M059J (cell line): ENCODE results near the gene SMC4. TPM values are rescaled to one million over a fixed set of nuclear protein-coding genes. Genes with fewer than 3 reads are reported as not detected.
A peak's percentile ranks its signal among the peaks of the same experiment; 100 is the strongest.

Experiments
- DNase-seq: peaks from one replicate; pipeline ENCODE4 v3.0.0-alpha.2; 2012; ENCODE audit warnings: low read depth
- total RNA-seq: library from RNA; depleted of rRNA; stranded (reverse); fragments of >200 nt; shearing (Covaris generic); gene quantifications from 2 replicates; pipeline ENCODE4 v1.2.3, GENCODE V29; 2014; rRNA removed

The SMC4 gene
- total RNA-seq, 1 experiment from 2014 or later, result 164 TPM

DNA sequence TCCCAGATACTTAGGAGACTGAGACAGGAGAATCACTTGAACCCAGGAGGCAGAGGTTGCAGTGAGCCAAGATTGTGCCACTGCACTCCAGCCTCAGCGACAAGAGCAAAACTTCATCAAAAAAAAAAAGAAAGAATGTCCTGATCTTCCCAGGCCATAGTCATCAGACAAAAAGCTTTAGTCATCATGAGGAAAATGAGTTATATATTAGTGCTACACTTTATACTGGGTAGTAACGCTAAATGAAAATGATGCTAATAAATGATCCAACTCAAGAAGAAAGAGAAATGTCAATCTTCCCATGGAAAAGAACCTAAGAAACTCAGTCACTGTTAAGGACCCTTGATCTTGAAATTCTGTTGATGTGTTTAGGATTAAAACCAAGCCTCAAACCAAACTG is 76.4 kb downstream of the SMC4 start:
- DNase-seq, result no peak

DNA sequence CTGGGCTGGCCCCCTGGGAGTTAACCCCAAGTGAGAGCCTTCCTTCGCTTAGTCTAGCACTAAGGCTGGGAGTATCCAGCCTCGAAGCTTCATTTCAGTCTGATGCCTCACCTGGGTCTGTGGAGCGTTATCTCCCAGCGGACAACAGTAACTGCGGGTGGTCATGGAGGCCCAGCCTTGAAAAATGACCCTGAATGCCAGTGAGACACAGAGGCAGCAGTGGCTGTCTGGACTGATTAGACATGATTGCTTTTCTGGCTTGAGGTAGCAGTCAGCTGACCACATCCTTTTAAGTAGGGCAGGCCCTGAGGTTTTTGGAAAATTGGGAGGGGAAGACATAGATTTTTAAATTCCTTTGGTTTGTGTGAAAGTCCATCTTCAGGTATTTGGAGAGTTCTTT is 78.3 kb downstream of the SMC4 start:
- DNase-seq, result no peak

DNA sequence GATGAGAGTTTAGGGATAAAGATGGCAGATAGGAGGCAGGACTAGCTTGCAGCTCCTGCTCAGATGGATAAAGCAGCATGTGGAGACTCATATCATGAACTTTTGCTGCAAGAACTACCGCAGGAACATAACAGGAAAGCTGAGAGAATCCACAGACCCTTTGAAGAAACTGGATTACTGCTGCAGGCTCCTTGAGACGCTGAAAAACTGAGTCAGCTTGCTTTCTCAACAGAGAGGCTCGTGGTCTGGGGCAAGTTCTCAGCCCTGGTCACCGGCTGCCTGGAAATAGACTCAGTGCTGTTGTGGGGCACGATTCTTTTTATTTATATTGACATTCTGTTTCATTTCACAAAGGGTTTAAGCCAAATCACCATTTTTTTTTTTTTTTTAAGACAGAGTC is 78.9 kb downstream of the SMC4 start:
- no peak for DNase-seq

DNA sequence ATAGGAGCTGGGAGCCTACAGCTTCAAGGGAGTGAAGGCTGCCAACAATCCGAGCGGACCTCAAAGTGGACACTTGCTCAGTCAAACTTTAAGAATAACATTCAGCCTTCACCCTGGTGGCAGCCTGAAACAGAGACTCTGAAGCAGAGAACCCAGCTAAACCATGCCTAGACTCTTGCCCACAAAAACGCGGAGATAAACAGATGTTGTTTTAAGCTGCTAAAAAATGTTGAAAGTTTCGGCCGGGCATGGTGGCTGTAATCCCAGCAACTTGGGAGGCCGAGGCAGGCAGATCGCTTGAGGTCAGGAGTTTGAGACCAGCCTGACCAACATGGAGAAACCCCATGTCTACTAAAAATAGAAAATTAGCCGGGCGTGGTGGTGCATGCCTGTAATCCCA is 79.9 kb downstream of the SMC4 start:
- DNase-seq, result no peak

DNA sequence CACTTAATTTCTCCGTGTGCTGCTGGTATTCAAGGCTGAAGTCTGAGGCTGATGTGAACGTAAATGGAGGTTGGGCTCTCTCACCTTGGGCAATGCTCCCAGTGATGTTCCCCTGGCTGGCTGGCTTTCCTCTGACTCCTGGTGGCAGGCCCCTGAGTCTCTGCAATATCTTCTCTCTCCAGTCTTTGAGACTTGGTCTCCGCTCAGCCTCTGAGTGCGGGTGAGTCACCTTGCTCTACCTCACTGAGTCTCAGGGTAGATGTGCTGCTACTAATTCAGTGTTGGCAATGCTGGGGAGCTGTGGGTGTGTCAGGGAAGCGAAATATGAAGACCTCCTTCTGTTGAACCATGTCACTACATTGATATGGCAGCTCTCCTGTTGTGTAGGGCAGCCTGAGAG is 81.5 kb downstream of the SMC4 start:
- DNase-seq, result peak; percentile 39

DNA sequence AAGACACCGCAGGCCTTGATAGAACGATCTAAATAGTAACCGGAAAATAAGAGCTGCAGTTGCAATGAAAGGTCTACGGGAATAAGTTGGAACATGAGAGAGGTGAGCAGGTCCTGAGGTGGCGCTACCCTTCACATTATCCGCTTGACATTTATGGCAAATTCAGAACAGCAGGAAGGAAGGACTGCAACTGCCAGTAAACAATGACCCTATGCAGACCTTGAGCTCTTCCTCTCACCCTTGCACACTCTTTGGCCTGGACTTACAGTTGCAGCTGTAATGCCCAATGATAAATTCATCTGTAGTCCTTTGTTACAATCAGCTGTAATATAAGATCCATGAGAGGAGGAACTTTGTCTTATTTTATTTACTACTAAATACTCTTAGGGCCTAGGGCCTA is 82.4 kb downstream of the SMC4 start:
- no peak for DNase-seq

DNA sequence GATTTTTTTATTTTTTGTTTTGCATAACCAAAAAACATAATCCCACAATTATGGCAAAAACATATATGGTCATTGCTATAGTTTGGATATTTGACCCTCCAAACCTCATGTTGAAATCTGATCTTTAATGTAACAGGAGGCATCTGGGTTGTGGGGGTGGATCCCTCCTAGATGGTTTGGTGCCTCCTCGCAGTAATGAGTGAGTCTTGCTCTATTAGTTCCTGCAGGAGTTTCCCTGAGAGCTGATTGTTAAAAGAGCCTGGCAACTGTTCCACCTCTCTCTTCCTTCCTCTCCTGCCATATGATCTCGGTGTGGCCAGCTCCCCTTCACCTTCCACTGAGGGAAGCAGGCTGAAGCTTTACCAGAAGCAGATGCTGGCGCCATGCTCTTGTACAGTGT is 83.3 kb downstream of the SMC4 start:
- no peak for DNase-seq

Other genes with a start within 250 kb of the SMC4 start
- 0.25 and 0.57 TPM in 2 replicates for gene C3orf80, start 174.2 kb upstream of the SMC4 start, total RNA-seq
- gene IFT80, start 425 bp upstream of the SMC4 start, total RNA-seq, result 32.4 and 39.9 TPM in 2 replicates
- 17.4 and 17.8 TPM in 2 replicates for gene TRIM59, start 50.1 kb downstream of the SMC4 start, total RNA-seq
- 27.1 and 40.0 TPM in 2 replicates for gene KPNA4, start 165.9 kb downstream of the SMC4 start, total RNA-seq